Measurements from ENCODE around the gene CACNA1H. TPM values are rescaled to one million over a fixed set of nuclear protein-coding genes. Genes with fewer than 3 reads are reported as not detected.

CACNA1H gene
- total and polyA plus RNA-seq, 2 of the 8 experiments (the other 6 are each of a cell fraction or from before 2014, with no cell fraction given), result 14.0 to 28.7 TPM

- 91% methylated on average over 30 of the region's 38 CpGs; no CpG with 5 or more reads in 1 of the 2 experiments for WGBS, 2 experiments (ENCODE audit: extremely low coverage in 1 of 2, insufficient coverage in 1 of 2, insufficient read length in 1 of 2, insufficient replicate concordance in 2 of 2, low coverage in 1 of 2, low lambda C conversion rate in 2 of 2, missing lambda C conversion rate in 1 of 2)
- Histone ChIP-seq H3K79me2 (ENCODE audit: control insufficient read depth in 1 of 2, insufficient read depth in 2 of 2, low read length in 2 of 2) (peaks cover 0 to 3% of the 10 kb centered on the region in 2 experiments; a peak in 1 of 4 replicates), H3K4me3 (ENCODE audit: extremely low read depth in 1 of 4, insufficient read depth in 2 of 4, low read depth in 3 of 4, low read length in 4 of 4) (no peak overlapping the region), H3K18ac (ENCODE audit: extremely low read depth, low read length) (no peak overlapping the region), H2AK5ac (ENCODE audit: low read depth, low read length) (no peak overlapping the region), H2BK120ac (replicated peaks; ENCODE audit: low read depth, low read length) (no peak overlapping the region), H4K8ac (ENCODE audit: extremely low read depth, insufficient read depth, low read length) (no peak overlapping the region; the same call in 1 of the 2 replicates), H3K9me3 (ENCODE audit: insufficient read depth in 2 of 2, low read depth in 1 of 2, low read length in 1 of 2) (no peaks in the 10 kb centered on the region), H3K56ac (replicated peaks; ENCODE audit: insufficient read length, low read depth, low read length) (no peak overlapping the region), H4K91ac (replicated peaks; ENCODE audit: insufficient read length, low read length) (no peak overlapping the region), H3K9ac (replicated peaks in 1 of 4; ENCODE audit: extremely low read depth in 1 of 4, low read depth in 3 of 4, low read length in 3 of 4) (no peak overlapping the region), H2BK15ac (ENCODE audit: low read length) (no peak overlapping the region), H2BK20ac (ENCODE audit: low read length) (no peak overlapping the region), H3K27ac (ENCODE audit: low read depth, low read length) (no peak overlapping the region), H3K14ac (ENCODE audit: insufficient read length) (no peak overlapping the region), H3K27me3 (replicated peaks in 1 of 4; ENCODE audit: control insufficient read depth in 3 of 4, extremely low read depth in 1 of 4, insufficient read depth in 3 of 4, low read length in 3 of 4) (no peaks in the 10 kb centered on the region), H3K23ac (ENCODE audit: insufficient read length) (no peak overlapping the region), H3K4me2 (ENCODE audit: insufficient read depth in 1 of 2, low read depth in 2 of 2, low read length in 2 of 2) (no peak overlapping the region), H2AFZ (ENCODE audit: low read length) (no peak overlapping the region), H3K36me3 (ENCODE audit: control insufficient read depth in 2 of 4, insufficient read depth in 4 of 4, low read length in 3 of 4) (no peaks in the 10 kb centered on the region; a peak in 1 of 8 replicates), H4K5ac (ENCODE audit: insufficient read length, low read depth, low read length) (no peak overlapping the region), H3K4ac (replicated peaks; ENCODE audit: insufficient read length, low read depth, low read length) (no peak overlapping the region), H2BK5ac (ENCODE audit: low read depth, low read length) (no peak overlapping the region), H3K4me1 (replicated peaks in 1 of 4; ENCODE audit: control insufficient read depth in 3 of 4, insufficient read depth in 4 of 4, low read length in 3 of 4) (peaks cover 0 to 3% (median under 1%) of the 10 kb centered on the region in 4 experiments; a peak in 4 of 7 replicates), H3K23me2 (ENCODE audit: low read depth, low read length) (no peaks in the 10 kb centered on the region), H3K79me1 (ENCODE audit: low read depth, low read length) (peaks cover 4% of the 10 kb centered on the region), H2BK12ac (ENCODE audit: low read depth, low read length) (no peak overlapping the region), H4K20me1 (replicated peaks in 1 of 2; ENCODE audit: control insufficient read depth in 1 of 2, insufficient read depth in 2 of 2, low read length in 2 of 2) (peaks cover 13 to 27% of the 10 kb centered on the region in 2 experiments)
- DNase-seq (ENCODE audit: low read depth in 1 of 2, low spot score in 2 of 2) (no peak), FAIRE-seq (no peak)
- TF ChIP-seq GABPA (IDR thresholded peaks at IDR 0.05; ENCODE audit: borderline replicate concordance, insufficient read depth, low read length) (0 out of 2 replicates have a peak, but pooled peaks have one; percentile 29), BCL11A (IDR thresholded peaks at IDR 0.05; ENCODE audit: low read depth in 2 of 2, low read length in 2 of 2) (no peak)
- CTCF ChIA-PET (ENCODE audit: partially characterized antibody), result interaction anchor here (0.9 to 4.7 kb wide), 13 partner anchors 8 to 149 kb away, joined by 3 to 16 read pairs (median 6); no protein-coding TSS in a partner anchor
- POLR2A ChIA-PET (ENCODE audit: partially characterized antibody), result interaction anchor here (1.0 to 1.5 kb wide), 5 partner anchors 9 to 22 kb away, joined by 3 to 4 read pairs (median 4); no protein-coding TSS in a partner anchor
These were observed 27.9 kb downstream of the CACNA1H start for GRCh38 chr16:1180549-1181403.
